Left lung (tissue), 10 donors: ENCODE measurements around the gene GPC5. TPM values are rescaled to one million over a fixed set of nuclear protein-coding genes. Genes with fewer than 3 reads are reported as not detected.
"Not testable (repeated sequence)": the region's sequence is repeated elsewhere in the genome, so short reads cannot be mapped to it uniquely, and the experiment has no call there.

Source experiments
- ATAC-seq: fragments of 200-7000 bp; cut with Tn5 transposase; one replicate; pipeline ENCODE4 v1.9.1; 2020; ENCODE audit warnings: moderate library complexity
- DNase-seq, 4 donors: peaks; one replicate each; pipeline ENCODE4 v3.0.0-alpha.2; 2013 to 2020
- H3K27ac ChIP-seq, 2 donors: fragments of 200-600 bp; sonication (generic) in 1 of 2; one replicate each; pipeline versions ENCODE4 v1.5.0 to v1.8.0; 2020 to 2021
- H3K27me3 ChIP-seq, 2 donors: fragments of 200-600 bp; sonication (generic) in 1 of 2; one replicate each; pipeline versions ENCODE4 v1.5.0 to v1.8.0; 2020 to 2021
- H3K36me3 ChIP-seq, 2 donors: fragments of 200-600 bp; sonication (generic) in 1 of 2; one replicate each; pipeline versions ENCODE4 v1.5.0 to v1.8.0; 2020 to 2021
- H3K4me1 ChIP-seq, 2 donors: fragments of 200-600 bp; one replicate each; pipeline ENCODE4 v1.8.0; 2021
- H3K4me3 ChIP-seq, 2 donors: fragments of 200-600 bp; sonication (generic) in 1 of 2; one replicate each; pipeline versions ENCODE4 v1.5.0 to v1.8.0; 2020 to 2021; ENCODE audit warnings: mild to moderate bottlenecking in 1 of 2
- H3K9me3 ChIP-seq, 2 donors: fragments of 200-600 bp; sonication (generic) in 1 of 2; one replicate each; pipeline versions ENCODE4 v1.5.0 to v1.8.0; 2020 to 2021
- CTCF ChIP-seq, 2 donors: fragments of 200-600 bp; sonication (generic) in 1 of 2; IDR thresholded peaks; one replicate each; pipeline versions ENCODE4 v1.5.0 to v1.8.0; 2021; ENCODE audit warnings: antibody characterized with exemption in 2 of 2
- intact Hi-C, 2 donors: fragments of 100-400 bp; cut with DNase I; formaldehyde crosslinking; loops; one replicate each; pipeline versions ENCODE4 v1.11.2 to v1.14.2; 2022
- polyA plus RNA-seq, 6 donors: library from polyadenylated mRNA; unstranded; fragments of 120-200 nt; gene quantifications; one replicate each; pipeline ENCODE4 v1.2.1, GENCODE V29; 2013; ENCODE audit not compliant: insufficient read length in 6 of 6
- total RNA-seq, 2 donors: library from RNA; stranded (reverse); fragmentation: NEBNext Ultra II Directional; extraction: Animal tissue kit (Norgen Biotek cat#: 25700); gene quantifications; one replicate each; pipeline ENCODE4 v1.2.1, GENCODE V29; 2021
- donor health status: DM: no; HTN: yes; CAD: no.
- donor health status: DM: no; HTN: no; CAD: no.

The GPC5 gene
- total and polyA plus RNA-seq, 8 donors, result 9.2 to 19.5 (median 11.5) TPM

GRCh38 chr13:91351980-91352379 lies 46.4 kb upstream of the GPC5 start:
- H3K9me3 ChIP-seq, result no peaks in the 10 kb centered on the region
- ATAC-seq, result no peak
- no peak overlapping the region for H3K4me3 ChIP-seq
- H3K4me1 ChIP-seq, result peaks cover 16 to 49% of the 10 kb centered on the region in 2 donors
- TF ChIP-seq CTCF (IDR thresholded peaks at IDR 0.05), result no peak
- no peak overlapping the region for H3K27ac ChIP-seq
- DNase-seq, result no peak
- peaks cover 6 to 61% of the 10 kb centered on the region in 2 donors for H3K36me3 ChIP-seq
- intact Hi-C loops, result no loop called here
- peaks cover 0 to 1% of the 10 kb centered on the region in 2 donors for H3K27me3 ChIP-seq

DNA sequence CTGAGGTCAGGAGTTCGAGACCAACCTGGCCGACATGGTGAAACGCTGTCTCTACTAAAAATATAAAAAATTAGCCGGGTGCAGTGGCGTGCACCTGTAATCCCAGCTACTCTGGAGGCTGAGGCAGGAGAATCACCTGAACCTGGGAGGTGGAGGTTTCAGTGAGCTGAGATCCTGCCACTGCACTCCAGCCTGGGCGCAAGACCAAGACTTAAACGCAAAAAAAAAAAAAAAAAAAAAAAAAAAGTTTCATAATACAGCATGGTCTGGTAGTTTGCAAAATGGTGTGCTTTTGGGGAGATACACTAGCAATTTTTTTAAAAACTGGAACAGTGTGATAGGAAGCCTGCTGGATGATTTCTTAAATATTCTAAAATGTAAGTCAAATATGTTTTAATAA lies 45.5 kb upstream of the GPC5 start:
- DNase-seq, H3K27ac ChIP-seq, H3K9me3 ChIP-seq, H3K4me3 ChIP-seq, ATAC-seq, intact Hi-C loops, H3K27me3 ChIP-seq: not testable (repeated sequence)
- peaks cover 16 to 47% of the 10 kb centered on the region in 2 donors for H3K4me1 ChIP-seq
- H3K36me3 ChIP-seq, result peaks cover 6 to 64% of the 10 kb centered on the region in 2 donors

GRCh38 chr13:91353494-91353893 lies 44.9 kb upstream of the GPC5 start:
- DNase-seq (no peak), ATAC-seq (no peak)
- no peak for TF ChIP-seq CTCF (IDR thresholded peaks at IDR 0.05)
- intact Hi-C loops, result no loop called here
- Histone ChIP-seq H3K4me3 (no peak overlapping the region), H3K27ac (no peak overlapping the region), H3K9me3 (no peaks in the 10 kb centered on the region), H3K27me3 (no peaks in the 10 kb centered on the region), H3K36me3 (peaks cover 6 to 64% of the 10 kb centered on the region in 2 donors), H3K4me1 (peaks cover 16 to 47% of the 10 kb centered on the region in 2 donors)

DNA sequence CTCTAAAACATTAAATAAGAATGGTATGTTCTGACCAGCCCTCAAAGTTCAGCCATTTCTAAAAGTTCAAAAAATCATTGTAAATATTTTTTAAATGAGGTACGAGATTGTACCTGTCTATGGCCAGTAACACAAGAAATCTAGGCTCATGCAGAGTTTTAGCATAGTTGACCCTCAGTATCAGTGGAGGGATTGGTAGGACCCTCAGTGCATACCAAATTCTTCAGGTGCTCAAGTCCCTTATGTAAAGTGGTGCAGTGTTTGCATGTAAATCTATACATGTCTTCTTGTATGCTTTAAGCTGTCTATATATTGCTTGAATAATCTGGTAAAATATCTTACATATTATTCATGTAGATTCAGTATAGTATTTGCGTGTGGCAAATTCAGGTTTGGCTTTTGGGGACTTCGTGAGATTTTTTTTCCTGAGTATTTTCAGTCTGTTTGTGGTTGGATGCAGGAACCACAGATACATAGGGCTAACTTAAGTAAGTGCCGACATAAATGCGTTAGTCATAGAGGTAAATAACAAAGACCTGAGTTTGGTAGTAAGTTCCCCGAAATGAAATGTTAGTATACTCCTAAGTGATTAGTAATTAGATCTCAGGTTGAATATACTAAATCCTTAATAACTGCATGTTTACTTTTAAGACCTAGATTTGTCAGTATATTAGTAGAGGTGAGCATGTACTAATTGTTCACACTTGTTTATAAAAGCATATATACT lies 43.2 kb upstream of the GPC5 start:
- intact Hi-C loops, result no loop called here
- Histone ChIP-seq H3K9me3 (no peaks in the 10 kb centered on the region), H3K4me1 (peaks cover 9 to 33% of the 10 kb centered on the region in 2 donors), H3K27ac (no peak overlapping the region), H3K36me3 (peaks cover 6 to 64% of the 10 kb centered on the region in 2 donors), H3K27me3 (no peaks in the 10 kb centered on the region), H3K4me3 (no peak overlapping the region)
- no peak for ATAC-seq
- no peak for DNase-seq
- TF ChIP-seq CTCF (IDR thresholded peaks at IDR 0.05), result no peak

DNA sequence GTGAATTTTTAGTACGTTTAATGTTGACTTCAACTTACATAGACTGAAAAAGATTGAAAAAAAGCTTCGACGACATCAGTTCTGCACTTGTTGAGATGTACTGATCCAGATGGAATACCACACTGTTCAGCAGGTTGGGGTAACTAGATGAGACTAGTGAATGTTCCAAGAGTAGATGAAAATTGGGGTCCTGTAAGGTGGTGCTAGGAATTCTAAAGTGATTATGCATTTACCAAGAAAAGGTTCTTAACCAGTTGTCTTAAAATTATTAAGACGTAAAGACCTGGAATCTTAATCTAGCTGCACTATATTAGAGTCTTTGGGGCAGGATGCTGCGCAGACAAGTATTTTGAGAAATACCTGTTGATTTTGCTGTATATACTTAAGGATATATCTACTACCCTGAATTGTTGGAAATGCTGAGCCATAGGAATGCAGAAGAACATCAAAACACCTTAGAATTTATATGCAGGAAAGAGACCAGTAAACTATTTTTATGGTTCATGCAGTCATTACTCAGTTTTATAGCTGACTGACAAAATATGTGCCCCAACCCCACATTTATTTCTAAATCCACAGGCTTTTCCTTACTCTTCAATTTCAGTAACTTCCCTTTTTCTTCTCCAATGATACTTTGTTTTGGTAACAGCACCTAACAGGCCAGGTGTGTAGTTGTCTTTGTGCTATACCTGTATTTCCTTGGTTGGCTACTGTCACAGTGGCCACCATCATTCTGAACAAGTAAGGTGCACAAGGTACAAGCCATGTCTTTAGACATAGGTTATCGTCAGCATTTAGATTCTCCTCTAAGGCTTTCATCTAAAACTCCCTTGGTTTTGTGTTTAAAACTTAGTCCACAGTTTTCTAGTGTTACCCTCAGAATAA lies 42.4 kb upstream of the GPC5 start:
- no peaks in the 10 kb centered on the region for H3K27me3 ChIP-seq
- no peak for DNase-seq
- no peaks in the 10 kb centered on the region for H3K9me3 ChIP-seq
- no peak overlapping the region for H3K27ac ChIP-seq
- no peak overlapping the region for H3K4me3 ChIP-seq
- peaks cover 1 to 25% of the 10 kb centered on the region in 2 donors for H3K4me1 ChIP-seq
- no peak for ATAC-seq
- peaks cover 0 to 56% of the 10 kb centered on the region in 2 donors for H3K36me3 ChIP-seq
- intact Hi-C loops, result no loop called here
- no peak for TF ChIP-seq CTCF (IDR thresholded peaks at IDR 0.05)
